Adipose tissue (tissue), 3 donors: ENCODE results near the gene DDR2. TPM values are rescaled to one million over a fixed set of nuclear protein-coding genes. Genes with fewer than 3 reads are reported as not detected.

ENCODE experiments used
- H3K27ac ChIP-seq: one replicate; pipeline ENCODE4 v1.5.1; 2013; ENCODE audit warnings: low read depth, low read length
- WGBS, 3 donors: extraction: QIAGEN DNeasy Blood & Tissue Kit; methylation state at CpG; one replicate each; pipeline ENCODE4 v1.1.7; 2013; 5-methylcytosine and 5-hydroxymethylcytosine counted together
- polyA plus RNA-seq, 3 donors: library from polyadenylated mRNA; stranded (reverse); fragments of 200-250 nt; gene quantifications; one replicate each; pipeline ENCODE4 v1.2.3, GENCODE V29; 2013
- donor health status: healthy with polysubstance abuse.
- donor health status: Bipolar disorder and iron deficiency.
- donor health status: healthy.

The DDR2 gene
- polyA plus RNA-seq, 3 donors, result 1.9 to 101 (median 26.4) TPM

GRCh38 chr1:162626761-162627160 is 5.5 kb upstream of the DDR2 start:
- 21 to 26% (median 26%) methylated on average over 2 of the region's 2 CpGs for WGBS, 3 donors
- no peak overlapping the region for H3K27ac ChIP-seq

GRCh38 chr1:162627662-162628296 is 4.5 kb upstream of the DDR2 start:
- no peak overlapping the region for H3K27ac ChIP-seq
- 56 to 59% (median 57%) methylated on average over 3 of the region's 3 CpGs for WGBS, 3 donors

- WGBS, 3 donors, result 92 to 96% (median 95%) methylated on average over 3 of the region's 3 CpGs
Observed at GRCh38 chr1:162629077-162629627, 3.1 kb upstream of the DDR2 start.

GRCh38 chr1:162629651-162630050 is 2.6 kb upstream of the DDR2 start:
- H3K27ac ChIP-seq, result no peak overlapping the region
- 65 to 88% (median 82%) methylated on average over 2 of the region's 2 CpGs for WGBS, 3 donors

More at GRCh38 chr1:162629077-162629627, 3.1 kb upstream of the DDR2 start:
- no peak overlapping the region for H3K27ac ChIP-seq

GRCh38 chr1:162631546-162632191 is 595 bp upstream of the DDR2 start:
- H3K27ac ChIP-seq, result no peak overlapping the region
- 42 to 47% (median 44%) methylated on average over 10 of the region's 10 CpGs for WGBS, 3 donors

GRCh38 chr1:162632698-162633080 is 425 bp downstream of the DDR2 start:
- no peak overlapping the region for H3K27ac ChIP-seq
- 29 to 64% (median 34%) methylated on average over 4 of the region's 4 CpGs for WGBS, 3 donors

- no peak overlapping the region for H3K27ac ChIP-seq
- 51 to 80% (median 54%) methylated on average over 8 of the region's 8 CpGs for WGBS, 3 donors
Observed at GRCh38 chr1:162633081-162633762, 958 bp downstream of the DDR2 start.

- 67 to 69% (median 68%) methylated on average over 4 of the region's 4 CpGs for WGBS, 3 donors
- H3K27ac ChIP-seq, result no peak overlapping the region
Observed at GRCh38 chr1:162635418-162635817, 3.2 kb downstream of the DDR2 start.

GRCh38 chr1:162639718-162640117 is 7.5 kb downstream of the DDR2 start:
- WGBS, 3 donors, result 90 to 95% (median 95%) methylated on average over 7 of the region's 7 CpGs

GRCh38 chr1:162641114-162641513 is 8.8 kb downstream of the DDR2 start:
- H3K27ac ChIP-seq, result no peak overlapping the region
- WGBS, 3 donors, result 95 to 97% (median 96%) methylated on average over 2 of the region's 2 CpGs

More at GRCh38 chr1:162639718-162640117, 7.5 kb downstream of the DDR2 start:
- no peak overlapping the region for H3K27ac ChIP-seq

- H3K27ac ChIP-seq, result no peak overlapping the region
- WGBS, 3 donors, result 94 to 96% (median 96%) methylated on average over 3 of the region's 3 CpGs
Observed at GRCh38 chr1:162644986-162645314, 12.7 kb downstream of the DDR2 start.

- H3K27ac ChIP-seq, result no peak overlapping the region
- WGBS, 3 donors, result 83 to 94% (median 89%) methylated on average over 4 of the region's 4 CpGs
Observed at GRCh38 chr1:162645666-162646065, 13.4 kb downstream of the DDR2 start.

GRCh38 chr1:162649583-162649982 is 17.3 kb downstream of the DDR2 start:
- H3K27ac ChIP-seq, result no peak overlapping the region
- 56 to 76% (median 73%) methylated on average over 3 of the region's 3 CpGs for WGBS, 3 donors

GRCh38 chr1:162654915-162655620 is 22.8 kb downstream of the DDR2 start:
- H3K27ac ChIP-seq, result no peak overlapping the region
- 72 to 88% (median 76%) methylated on average over 5 of the region's 5 CpGs for WGBS, 3 donors

GRCh38 chr1:162656266-162656665 is 24.0 kb downstream of the DDR2 start:
- H3K27ac ChIP-seq, result no peak overlapping the region
- 21 to 44% (median 24%) methylated on average over 1 of the region's 1 CpG for WGBS, 3 donors

GRCh38 chr1:162660574-162660973 is 28.3 kb downstream of the DDR2 start:
- H3K27ac ChIP-seq, result no peak overlapping the region
- WGBS, 3 donors, result 79 to 88% (median 83%) methylated on average over 2 of the region's 2 CpGs

- H3K27ac ChIP-seq, result no peak overlapping the region
- 75 to 86% (median 81%) methylated on average over 4 of the region's 4 CpGs for WGBS, 3 donors
Observed at GRCh38 chr1:162661336-162661735, 29.1 kb downstream of the DDR2 start.

GRCh38 chr1:162662013-162662412 is 29.7 kb downstream of the DDR2 start:
- H3K27ac ChIP-seq, result no peak overlapping the region

- H3K27ac ChIP-seq, result peak overlapping the region; percentile 42
Observed at GRCh38 chr1:162663086-162663485, 30.8 kb downstream of the DDR2 start.
